A549 (cell line): Measurements from ENCODE around the gene KIAA1671. TPM values are rescaled to one million over a fixed set of nuclear protein-coding genes. Genes with fewer than 3 reads are reported as not detected.

Experiments used
- ATAC-seq, 2 experiments: fragments of 200-7000 bp in 1 of 2; fragments of >200 bp in 1 of 2; cut with Nextera tagmentation in 1 of 2; cut with Tn5 transposase in 1 of 2; 3 replicates each; pipeline versions ENCODE4 v1.8.0 to v1.9.1; 2018 to 2020; ENCODE audit warnings: mild to moderate bottlenecking in 1 of 2, moderate library complexity in 1 of 2
- CTCF ChIA-PET: fragments of 300-600 bp; sonication (Branson Sonifier 250); formaldehyde crosslinking; extraction: SDS; loops from one replicate; lab custom pipeline; 2021; ENCODE audit warnings: antibody characterized with exemption, inconsistent platforms; lab: Yijun Ruan, JAX
- POLR2A ChIA-PET: fragments of 350-600 bp; formaldehyde crosslinking; extraction: SDS; loops from one replicate; lab custom pipeline; 2021; ENCODE audit warnings: antibody characterized with exemption, inconsistent platforms; lab: Yijun Ruan, JAX
- DNase-seq, 2 experiments: peaks; one replicate each; pipeline versions ENCODE4 v3.0.0 to v3.0.0-alpha.2; 2011 to 2016; ENCODE audit warnings: low read depth in 1 of 2, low spot score in 1 of 2
- FAIRE-seq: peaks from 2 replicates; lab custom pipeline; 2011; peaks lifted over from hg19 to GRCh38; lab: Jason Lieb, UNC
- H3K27ac ChIP-seq, 2 experiments: fragments of >200 bp; sonication (Bioruptor Twin); formaldehyde crosslinking; 3 replicates each; pipeline ENCODE4 v1.5.1; 2016 to 2017
- H3K4me1 ChIP-seq: fragments of >200 bp; sonication (Bioruptor Twin); formaldehyde crosslinking; 3 replicates; pipeline ENCODE4 v1.6.1; 2016
- H3K4me2 ChIP-seq: fragments of >200 bp; sonication (Bioruptor Twin); formaldehyde crosslinking; 3 replicates; pipeline ENCODE4 v1.6.1; 2016
- H3K4me3 ChIP-seq: fragments of >200 bp; sonication (Bioruptor Twin); formaldehyde crosslinking; 3 replicates; pipeline ENCODE4 v1.5.1; 2016
- H3K9me3 ChIP-seq: fragments of >200 bp; sonication (Bioruptor Twin); formaldehyde crosslinking; 3 replicates; pipeline ENCODE4 v1.6.1; 2016
- E2F6 ChIP-seq: IDR thresholded peaks from 2 replicates; pipeline ENCODE4 v1.6.1; 2012; ENCODE audit warnings: low read depth, borderline replicate concordance
- FOSB ChIP-seq: fragments of 250-450 bp; sonication (Bioruptor Pico); IDR thresholded peaks from 2 replicates; pipeline ENCODE4 v1.5.0; 2020; ENCODE audit warnings: mild to moderate bottlenecking, moderate library complexity
- FOSL2 ChIP-seq, 2 experiments: fragments of 450-650 bp in 1 of 2; fragments of >200 bp in 1 of 2; sonication (Bioruptor Twin) in 1 of 2; formaldehyde crosslinking; IDR thresholded peaks; 2 replicates each; pipeline versions ENCODE4 v1.5.0 to v1.6.1; 2016 to 2020; ENCODE audit warnings: mild to moderate bottlenecking in 1 of 2, moderate library complexity in 1 of 2
- HDAC2 ChIP-seq: fragments of 200-600 bp; sonication (generic); IDR thresholded peaks from 2 replicates; pipeline ENCODE4 v1.6.1; 2016
- HES2 ChIP-seq: fragments of >200 bp; sonication (Bioruptor Twin); formaldehyde crosslinking; IDR thresholded peaks from 2 replicates; pipeline ENCODE4 v1.6.1; 2016
- MAX ChIP-seq: IDR thresholded peaks from 2 replicates; pipeline ENCODE4 v1.6.1; 2012
- MYC ChIP-seq: IDR thresholded peaks from 2 replicates; pipeline ENCODE4 v1.6.1; 2012; ENCODE audit warnings: mild to moderate bottlenecking, inconsistent platforms, low read length, improper control_type of control experiment, borderline replicate concordance
- NFE2L2 ChIP-seq: fragments of 150-350 bp; conservative IDR thresholded peaks from 2 replicates; pipeline ENCODE4 v1.6.1; 2014; ENCODE audit warnings: low read length
- NR3C1 ChIP-seq: fragments of >200 bp; sonication (Bioruptor Twin); formaldehyde crosslinking; IDR thresholded peaks from 3 replicates; pipeline ENCODE4 v1.6.1; 2017
- POLR2AphosphoS2 ChIP-seq: conservative IDR thresholded peaks from 2 replicates; pipeline ENCODE4 v1.6.1; 2012; ENCODE audit warnings: low read length, improper control_type of control experiment, inconsistent platforms
- RAD21 ChIP-seq, 2 experiments: fragments of >200 bp in 1 of 2; sonication (Bioruptor Twin) in 1 of 2; formaldehyde crosslinking in 1 of 2; IDR thresholded peaks in 1 of 2; conservative IDR thresholded peaks in 1 of 2; 2 replicates in 1 of 2; 3 replicates in 1 of 2; pipeline ENCODE4 v1.6.1; 2012 to 2018; ENCODE audit warnings: inconsistent platforms in 1 of 2
- USF2 ChIP-seq: fragments of 450-650 bp; IDR thresholded peaks from 2 replicates; pipeline ENCODE4 v1.6.1; 2014; ENCODE audit warnings: antibody characterized with exemption
- ZC3H11A ChIP-seq: fragments of 450-650 bp; IDR thresholded peaks from 2 replicates; pipeline ENCODE4 v1.6.1; 2014; ENCODE audit warnings: antibody characterized with exemption, mild to moderate bottlenecking
- ZFP36 ChIP-seq: fragments of 450-650 bp; IDR thresholded peaks from 2 replicates; pipeline ENCODE4 v1.6.1; 2014; ENCODE audit warnings: borderline replicate concordance; ENCODE audit not compliant: partially characterized antibody
- WGBS: methylation state at CpG from one replicate; pipeline ENCODE4 v1.1.6; 2017; ENCODE audit errors: missing lambda C conversion rate; 5-methylcytosine and 5-hydroxymethylcytosine counted together
- polyA plus RNA-seq, 4 experiments: library from polyadenylated mRNA; depleted of rRNA in 3 of 4; stranded (reverse); fragments of >200 nt; fragmentation: RNase III in 1 of 4; extraction: RNeasy Plus Mini Kit Qiagen cat#74134 plus additional on column Dnase treatment in 1 of 4; gene quantifications; 2 replicates in 3 of 4; 3 replicates in 1 of 4; pipeline ENCODE4 v1.2.3, GENCODE V29; 2011 to 2017

KIAA1671 gene
- polyA plus RNA-seq, 2 of the 4 experiments (the other 2 are of a cell fraction), result 5.3 to 7.9 TPM

- POLR2A ChIA-PET, result no interaction called here
- 76% methylated on average over 9 of the region's 9 CpGs for WGBS
- no peak for TF ChIP-seq E2F6
- TF ChIP-seq USF2, result no peak
- TF ChIP-seq MYC, result no peak
- TF ChIP-seq POLR2AphosphoS2, result no peak
- no peak for TF ChIP-seq NFE2L2
- no peak for TF ChIP-seq HES2
- TF ChIP-seq RAD21 (conservative IDR thresholded peaks at IDR 0.05 in 1 of 2, IDR thresholded peaks at IDR 0.05 in 1 of 2), result no peak
- no peak for TF ChIP-seq FOSB
- FAIRE-seq (no peak), ATAC-seq (no peak), DNase-seq (no peak)
- Histone ChIP-seq H3K4me3 (no peak overlapping the region), H3K27ac (no peak overlapping the region), H3K4me1 (peaks cover 30% of the 10 kb centered on the region), H3K9me3 (no peaks in the 10 kb centered on the region), H3K4me2 (no peak overlapping the region)
- CTCF ChIA-PET, result interaction anchor here (1.4 kb wide), 1 partner anchor 56 kb away, joined by 6 read pairs; no protein-coding TSS in a partner anchor
Measured at GRCh38 chr22:25166266-25167040, 213.9 kb downstream of the KIAA1671 start.

- H3K4me1 ChIP-seq, result peaks cover 30% of the 10 kb centered on the region
- POLR2A ChIA-PET, result no interaction called here
- H3K4me3 ChIP-seq, result no peak overlapping the region
- H3K27ac ChIP-seq, result no peak overlapping the region
- TF ChIP-seq HDAC2 (no peak), ZFP36 (no peak), ZC3H11A (no peak), MAX (no peak)
- WGBS, result 65% methylated on average over 7 of the region's 7 CpGs
- H3K4me2 ChIP-seq, result no peak overlapping the region
- no peak for FAIRE-seq
- no peak for DNase-seq
- CTCF ChIA-PET, result interaction anchor here (1.4 kb wide), 1 partner anchor 56 kb away, joined by 6 read pairs; no protein-coding TSS in a partner anchor
- H3K9me3 ChIP-seq, result no peaks in the 10 kb centered on the region
- ATAC-seq, result no peak
Measured at GRCh38 chr22:25167082-25167481, 214.6 kb downstream of the KIAA1671 start.

- peaks cover 30% of the 10 kb centered on the region for H3K4me1 ChIP-seq
- no peak overlapping the region for H3K4me3 ChIP-seq
- no peak for FAIRE-seq
- ChIA-PET POLR2A (no interaction called here), CTCF (interaction anchor here (1.4 kb wide), 1 partner anchor 57 kb away, joined by 6 read pairs; no protein-coding TSS in a partner anchor)
- no peak overlapping the region; the same call in 2 of the 3 replicates for H3K4me2 ChIP-seq
- DNase-seq, result peak in 1 of 2 experiments; percentile 16
- 42% methylated on average over 14 of the region's 14 CpGs for WGBS
- no peaks in the 10 kb centered on the region for H3K9me3 ChIP-seq
- TF ChIP-seq FOSL2 (IDR thresholded peaks at IDR 0.05) (no peak), FOSL2 (CRISPR knock-in tag; IDR thresholded peaks at IDR 0.05) (peak; percentile 17; the same call in 1 of the 2 replicates), NR3C1 (no peak)
- H3K27ac ChIP-seq, result no peak overlapping the region
- peak in 1 of 2 experiments; percentile 56; a peak in 3 of 6 replicates for ATAC-seq
Measured at GRCh38 chr22:25167834-25168601, 215.5 kb downstream of the KIAA1671 start.
